HG03432 (cell line): ENCODE results near the gene BST1.

Source experiments
- ATAC-seq: cut with Tn5 transposase; IDR thresholded peaks from one replicate; pipeline ENCODE4 v1.9.1; 2021; ENCODE audit warnings: mild to moderate bottlenecking, moderate library complexity; ENCODE audit not compliant: unreplicated experiment

BST1 gene

GRCh38 chr4:15742083-15742582, 39.3 kb downstream of the BST1 start:
- no peak for ATAC-seq

- no peak for ATAC-seq
These were observed 39.8 kb downstream of the BST1 start for GRCh38 chr4:15742637-15743036.

- ATAC-seq, result no peak
These were observed 41.2 kb downstream of the BST1 start for GRCh38 chr4:15744016-15744545.

GRCh38 chr4:15746110-15746509, 43.2 kb downstream of the BST1 start:
- no peak for ATAC-seq

GRCh38 chr4:15749001-15749400, 46.1 kb downstream of the BST1 start:
- ATAC-seq, result no peak

GRCh38 chr4:15751153-15751552, 48.3 kb downstream of the BST1 start:
- ATAC-seq, result no peak

GRCh38 chr4:15753081-15753480, 50.2 kb downstream of the BST1 start:
- no peak for ATAC-seq

- no peak for ATAC-seq
These were observed 50.9 kb downstream of the BST1 start for GRCh38 chr4:15753786-15754185.

- ATAC-seq, result no peak
These were observed 51.5 kb downstream of the BST1 start for GRCh38 chr4:15754323-15754722.

- peak; percentile 35 for ATAC-seq
These were observed 52.7 kb downstream of the BST1 start for GRCh38 chr4:15755321-15756155.

GRCh38 chr4:15756361-15756861, 53.5 kb downstream of the BST1 start:
- peak; percentile 81 for ATAC-seq

GRCh38 chr4:15757054-15757453, 54.2 kb downstream of the BST1 start:
- no peak for ATAC-seq

GRCh38 chr4:15758294-15758693, 55.4 kb downstream of the BST1 start:
- no peak for ATAC-seq

- ATAC-seq, result peak; percentile 32
These were observed 59.6 kb downstream of the BST1 start for GRCh38 chr4:15762460-15762859.

GRCh38 chr4:15765391-15765790, 62.5 kb downstream of the BST1 start:
- ATAC-seq, result no peak

GRCh38 chr4:15765910-15766697, 63.2 kb downstream of the BST1 start:
- ATAC-seq, result peak; percentile 85

GRCh38 chr4:15766821-15767220, 64.0 kb downstream of the BST1 start:
- ATAC-seq, result no peak

GRCh38 chr4:15769202-15769601, 66.3 kb downstream of the BST1 start:
- ATAC-seq, result no peak

GRCh38 chr4:15771216-15772058, 68.6 kb downstream of the BST1 start:
- peak; percentile 88 for ATAC-seq

- ATAC-seq, result no peak
These were observed 71.2 kb downstream of the BST1 start for GRCh38 chr4:15774020-15774420.
